ENCODE data around the gene SLCO1C1. TPM values are rescaled to one million over a fixed set of nuclear protein-coding genes. Genes with fewer than 3 reads are reported as not detected.

SLCO1C1 gene, protein sequence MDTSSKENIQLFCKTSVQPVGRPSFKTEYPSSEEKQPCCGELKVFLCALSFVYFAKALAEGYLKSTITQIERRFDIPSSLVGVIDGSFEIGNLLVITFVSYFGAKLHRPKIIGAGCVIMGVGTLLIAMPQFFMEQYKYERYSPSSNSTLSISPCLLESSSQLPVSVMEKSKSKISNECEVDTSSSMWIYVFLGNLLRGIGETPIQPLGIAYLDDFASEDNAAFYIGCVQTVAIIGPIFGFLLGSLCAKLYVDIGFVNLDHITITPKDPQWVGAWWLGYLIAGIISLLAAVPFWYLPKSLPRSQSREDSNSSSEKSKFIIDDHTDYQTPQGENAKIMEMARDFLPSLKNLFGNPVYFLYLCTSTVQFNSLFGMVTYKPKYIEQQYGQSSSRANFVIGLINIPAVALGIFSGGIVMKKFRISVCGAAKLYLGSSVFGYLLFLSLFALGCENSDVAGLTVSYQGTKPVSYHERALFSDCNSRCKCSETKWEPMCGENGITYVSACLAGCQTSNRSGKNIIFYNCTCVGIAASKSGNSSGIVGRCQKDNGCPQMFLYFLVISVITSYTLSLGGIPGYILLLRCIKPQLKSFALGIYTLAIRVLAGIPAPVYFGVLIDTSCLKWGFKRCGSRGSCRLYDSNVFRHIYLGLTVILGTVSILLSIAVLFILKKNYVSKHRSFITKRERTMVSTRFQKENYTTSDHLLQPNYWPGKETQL
- total RNA-seq = 24.4 TPM

DNA sequence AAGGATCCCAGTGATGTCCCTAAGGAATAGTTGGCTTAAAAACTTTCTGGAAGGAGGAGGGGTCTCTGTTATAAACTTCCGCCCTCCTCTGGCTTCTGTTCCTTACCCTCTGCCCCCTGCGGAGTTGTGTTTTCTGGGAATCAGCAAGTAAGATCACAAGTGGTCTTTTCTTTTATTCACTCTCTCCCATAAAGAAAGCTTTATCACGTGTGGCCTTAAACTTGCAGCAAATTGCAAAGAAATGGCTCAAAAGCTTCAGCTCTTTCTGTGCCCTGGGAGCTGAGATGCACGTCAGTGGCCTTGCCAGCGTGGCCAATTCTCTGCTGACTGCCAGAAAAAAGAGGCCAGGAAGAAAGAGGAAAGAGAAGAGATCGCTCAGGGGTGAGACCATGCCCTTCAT, at the start of gene SLCO1C1:
Gene SLCO1C1 (plus strand): TSS at position 101 of the 400 bp plus-strand sequence. CDS start 4,245 bp downstream, outside the sequence.

Other genes with a start within 250 kb of the SLCO1C1 start
- not detected for gene SLCO1B3, start 115.4 kb downstream of the SLCO1C1 start, total RNA-seq

Data from parietal lobe (tissue), 1 donor.